ENCODE results near the gene SUSD3.

SUSD3 gene

DNA sequence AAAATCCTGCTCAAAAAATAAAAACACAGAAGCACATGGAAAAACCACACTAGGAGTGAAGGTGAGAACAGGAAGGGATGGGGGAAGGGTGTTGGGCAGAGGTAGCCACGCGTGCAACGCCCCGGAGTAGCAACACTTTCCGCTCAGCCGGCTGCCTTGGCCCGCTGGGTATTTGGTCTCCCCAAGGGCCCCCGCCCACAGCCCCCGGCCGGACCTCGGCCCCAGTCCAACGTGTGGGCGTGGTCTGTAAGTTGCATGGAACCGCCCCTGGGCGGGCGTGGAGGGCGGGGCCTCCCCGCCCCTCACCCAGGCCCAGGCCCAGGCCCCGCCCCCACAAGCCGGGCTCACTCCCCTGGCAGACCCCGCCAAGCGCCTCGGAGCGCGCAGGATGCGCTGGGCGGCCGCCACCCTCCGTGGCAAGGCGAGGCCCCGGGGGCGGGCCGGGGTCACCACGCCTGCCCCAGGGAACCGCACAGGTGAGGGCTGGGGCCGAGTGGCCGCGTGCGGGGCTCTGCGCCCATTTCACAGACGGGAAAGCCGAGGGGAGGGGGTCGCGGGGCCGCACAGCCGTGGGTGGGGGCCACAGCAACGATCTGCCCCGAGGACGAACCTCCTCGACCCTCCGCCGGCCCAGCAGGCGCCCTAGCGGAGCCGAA is at the start of gene SUSD3:
Gene SUSD3 (plus strand): TSS at position 347 of the 656 bp plus-strand sequence. CDS start 42 bp downstream, at position 389.
- TF ChIP-seq, protein P1, sequence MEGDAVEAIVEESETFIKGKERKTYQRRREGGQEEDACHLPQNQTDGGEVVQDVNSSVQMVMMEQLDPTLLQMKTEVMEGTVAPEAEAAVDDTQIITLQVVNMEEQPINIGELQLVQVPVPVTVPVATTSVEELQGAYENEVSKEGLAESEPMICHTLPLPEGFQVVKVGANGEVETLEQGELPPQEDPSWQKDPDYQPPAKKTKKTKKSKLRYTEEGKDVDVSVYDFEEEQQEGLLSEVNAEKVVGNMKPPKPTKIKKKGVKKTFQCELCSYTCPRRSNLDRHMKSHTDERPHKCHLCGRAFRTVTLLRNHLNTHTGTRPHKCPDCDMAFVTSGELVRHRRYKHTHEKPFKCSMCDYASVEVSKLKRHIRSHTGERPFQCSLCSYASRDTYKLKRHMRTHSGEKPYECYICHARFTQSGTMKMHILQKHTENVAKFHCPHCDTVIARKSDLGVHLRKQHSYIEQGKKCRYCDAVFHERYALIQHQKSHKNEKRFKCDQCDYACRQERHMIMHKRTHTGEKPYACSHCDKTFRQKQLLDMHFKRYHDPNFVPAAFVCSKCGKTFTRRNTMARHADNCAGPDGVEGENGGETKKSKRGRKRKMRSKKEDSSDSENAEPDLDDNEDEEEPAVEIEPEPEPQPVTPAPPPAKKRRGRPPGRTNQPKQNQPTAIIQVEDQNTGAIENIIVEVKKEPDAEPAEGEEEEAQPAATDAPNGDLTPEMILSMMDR (IDR thresholded peaks at IDR 0.05; ENCODE audit: low read depth, low read length) = no peak
- in situ Hi-C loops (cut with HindIII; ENCODE audit: low sequenced_read_pairs) = no loop called here
- no peak for DNase-seq (ENCODE audit: low read depth, low spot score)
- no peak within 1 kb of the TSS for H3K4me3 ChIP-seq (ENCODE audit: low read depth, low read length)

DNA sequence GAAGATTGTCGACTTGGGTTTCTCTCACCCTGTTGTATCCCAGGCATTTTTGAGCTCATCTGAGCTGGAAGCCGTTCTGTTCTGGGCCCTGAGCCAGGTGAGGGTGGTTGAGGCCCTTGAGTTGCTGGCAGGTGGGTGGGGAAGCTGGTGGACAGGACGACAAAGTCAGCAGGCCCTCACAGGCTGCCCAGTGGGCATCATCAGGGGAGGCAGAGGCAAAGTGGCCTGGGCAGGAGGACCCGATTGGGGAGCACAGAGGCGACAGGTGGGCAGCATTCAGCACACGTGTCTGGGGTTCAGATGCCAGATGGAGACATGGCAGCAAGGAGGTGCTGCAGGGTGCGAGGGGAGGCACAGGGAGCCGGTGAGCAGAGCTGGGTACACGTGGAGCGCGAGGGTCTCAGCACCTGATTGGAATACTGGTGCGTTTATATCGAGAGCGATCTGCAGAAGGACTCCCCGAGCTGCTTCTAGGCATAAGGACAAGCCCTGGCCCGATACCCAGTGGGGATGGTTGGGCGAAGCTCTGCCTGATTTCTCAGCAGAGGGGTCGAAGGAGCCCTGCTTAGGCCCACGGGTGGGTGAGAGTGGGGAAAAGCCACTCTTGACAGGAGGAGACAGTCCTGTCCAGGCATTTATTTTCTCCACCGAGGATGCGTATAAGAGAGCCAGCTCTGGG is 49.0 kb upstream of the SUSD3 start:
- H3K4me3 ChIP-seq (ENCODE audit: low read depth, low read length) = no peak overlapping the region
- in situ Hi-C loops (cut with HindIII; ENCODE audit: low sequenced_read_pairs) = no loop called here
- no peak for DNase-seq (ENCODE audit: low read depth, low spot score)
- TF ChIP-seq, protein P1 (IDR thresholded peaks at IDR 0.05; ENCODE audit: low read depth, low read length) = no peak

DNA sequence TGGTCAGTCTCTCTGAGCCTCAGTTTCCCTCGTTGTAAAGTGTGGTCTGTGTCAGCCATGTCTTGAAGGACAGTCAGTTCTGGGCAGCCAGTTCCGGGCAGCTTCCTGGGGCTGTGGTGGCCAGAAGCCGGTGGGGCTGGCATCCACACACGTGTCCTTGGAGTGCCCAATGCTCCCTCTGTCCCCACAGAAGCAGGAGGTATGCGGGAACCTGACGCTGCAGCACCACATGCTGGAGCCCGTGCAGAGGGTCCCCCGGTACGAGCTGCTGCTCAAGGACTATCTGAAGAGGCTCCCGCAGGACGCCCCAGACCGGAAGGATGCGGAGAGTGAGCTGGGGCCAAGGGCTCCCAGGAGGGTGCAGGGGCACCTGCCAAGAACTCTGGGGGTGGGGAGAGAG is 48.4 kb upstream of the SUSD3 start:
- in situ Hi-C loops (cut with HindIII; ENCODE audit: low sequenced_read_pairs) = no loop called here
- no peak for DNase-seq (ENCODE audit: low read depth, low spot score)
- no peak overlapping the region for H3K4me3 ChIP-seq (ENCODE audit: low read depth, low read length)
- TF ChIP-seq, protein P1 (IDR thresholded peaks at IDR 0.05; ENCODE audit: low read depth, low read length) = no peak

DNA sequence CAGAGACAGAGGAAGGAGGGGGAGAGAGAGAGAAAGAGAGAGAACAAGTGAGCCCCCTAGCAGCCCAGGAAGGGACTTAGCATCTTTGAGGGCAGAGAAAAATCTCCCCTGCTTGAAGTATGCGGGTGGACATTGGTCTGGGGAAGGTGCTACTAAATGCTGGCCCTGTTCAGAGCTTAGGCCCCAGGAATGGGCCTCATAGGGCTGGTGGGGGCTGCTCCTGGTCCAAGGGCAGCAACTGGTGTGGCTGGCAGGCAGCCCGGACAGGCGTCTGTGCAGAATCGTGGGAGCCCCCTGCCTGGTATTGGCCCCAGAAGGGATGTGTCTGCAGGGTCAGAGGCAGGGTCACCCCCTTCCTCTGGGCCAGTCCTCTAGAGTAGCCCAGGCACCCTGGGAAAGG is 47.8 kb upstream of the SUSD3 start:
- TF ChIP-seq, protein P1 (IDR thresholded peaks at IDR 0.05; ENCODE audit: low read depth, low read length) = no peak
- DNase-seq (ENCODE audit: low read depth, low spot score) = no peak
- in situ Hi-C loops (cut with HindIII; ENCODE audit: low sequenced_read_pairs) = no loop called here
- H3K4me3 ChIP-seq (ENCODE audit: low read depth, low read length) = no peak overlapping the region

DNA sequence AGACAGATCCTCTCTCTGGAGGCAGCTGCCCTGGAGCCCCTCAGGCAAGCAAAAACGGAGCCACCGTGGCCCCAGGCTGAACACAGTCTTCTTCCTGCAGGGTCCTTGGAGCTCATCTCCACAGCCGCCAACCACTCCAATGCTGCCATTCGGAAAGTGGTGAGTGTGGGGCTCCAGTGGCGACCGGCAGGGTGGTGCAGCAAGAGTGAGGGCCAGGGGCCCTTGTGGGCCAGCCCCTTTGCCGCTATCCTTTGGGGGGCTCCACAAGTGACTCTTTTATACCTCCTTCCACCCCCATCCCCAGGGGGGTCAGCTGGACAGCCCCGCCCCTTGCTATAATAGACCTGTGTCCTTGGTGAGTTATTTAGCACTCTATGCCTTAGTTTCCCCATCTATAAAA is 47.4 kb upstream of the SUSD3 start:
- DNase-seq (ENCODE audit: low read depth, low spot score) = no peak
- H3K4me3 ChIP-seq (ENCODE audit: low read depth, low read length) = no peak overlapping the region
- in situ Hi-C loops (cut with HindIII; ENCODE audit: low sequenced_read_pairs) = no loop called here
- TF ChIP-seq, protein P1 (IDR thresholded peaks at IDR 0.05; ENCODE audit: low read depth, low read length) = no peak

DNA sequence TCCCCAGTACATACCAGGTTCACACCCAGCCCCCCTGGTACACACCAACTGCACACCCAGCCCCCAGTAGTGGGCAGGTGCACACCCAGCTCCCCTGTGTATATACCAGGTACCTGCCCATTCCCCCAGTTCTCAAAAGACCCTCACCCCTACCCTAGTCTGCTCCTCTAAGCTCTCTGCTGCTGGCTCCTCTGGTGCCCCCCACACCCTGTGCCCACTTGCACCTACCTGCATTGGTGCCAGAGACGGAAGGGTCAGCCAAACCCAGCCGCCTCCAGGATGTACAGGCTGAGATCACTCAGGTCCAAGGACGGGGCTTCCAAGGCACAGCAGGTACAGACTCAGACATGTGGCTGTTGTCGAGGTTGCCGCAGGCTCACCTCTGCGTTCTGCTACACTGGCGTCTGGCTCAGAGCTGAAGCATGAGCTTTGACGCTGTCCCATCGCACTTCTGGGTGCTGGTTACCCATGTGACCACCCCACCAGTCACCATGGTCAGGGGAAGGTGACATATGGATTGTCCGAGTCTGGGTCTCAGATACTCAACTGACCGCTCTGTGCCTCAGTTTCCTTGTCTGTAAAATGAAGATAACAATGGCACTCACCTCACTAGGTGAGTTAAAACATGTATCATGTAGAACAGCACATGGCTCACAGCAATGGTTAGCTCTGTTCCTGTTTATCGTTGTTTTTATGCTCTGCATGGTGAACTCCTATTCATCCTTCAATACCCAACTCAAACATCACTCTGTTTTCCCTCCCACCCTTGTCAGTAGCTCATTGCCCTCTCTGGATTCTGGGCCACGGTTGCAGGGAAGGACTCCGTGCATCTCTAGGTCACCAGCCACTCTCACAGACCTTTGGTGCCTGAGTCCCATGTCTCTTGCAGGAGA is 45.3 kb upstream of the SUSD3 start:
- H3K4me3 ChIP-seq (ENCODE audit: low read depth, low read length) = no peak overlapping the region
- TF ChIP-seq, protein P1 (IDR thresholded peaks at IDR 0.05; ENCODE audit: low read depth, low read length) = no peak
- in situ Hi-C loops (cut with HindIII; ENCODE audit: low sequenced_read_pairs) = no loop called here
- no peak for DNase-seq (ENCODE audit: low read depth, low spot score)
